ENCODE results near the gene FXYD5. TPM values are rescaled to one million over a fixed set of nuclear protein-coding genes. Genes with fewer than 3 reads are reported as not detected.

The FXYD5 gene
- total and polyA plus RNA-seq, 9 of the 15 experiments (the other 6 are each of a cell fraction or from before 2014, with no cell fraction given) = 104 to 537 (median 174) TPM

GRCh38 chr19:35204799-35205732 lies 50.5 kb downstream of the FXYD5 start (continued):
- TF ChIP-seq ASH1L (IDR thresholded peaks at IDR 0.05; ENCODE audit: borderline replicate concordance, low read depth, partially characterized antibody) = peak; percentile 14
- no peak for TF ChIP-seq XRCC5 (IDR thresholded peaks at IDR 0.05; ENCODE audit: low read depth, low read length)
- TF ChIP-seq RAD21 (CRISPR knock-in tag; conservative IDR thresholded peaks at IDR 0.05 in 1 of 2, IDR thresholded peaks at IDR 0.05 in 1 of 2) = peak in 1 of 2 experiments; percentile 24; a peak in 3 of 4 replicates
- peak in 1 of 2 experiments; percentile 76; a peak in 2 of 4 replicates for TF ChIP-seq HDAC1 (IDR thresholded peaks at IDR 0.05)
- TF ChIP-seq TEAD1 (CRISPR knock-in tag; IDR thresholded peaks at IDR 0.05) = peak; percentile 91 to 96
- TF ChIP-seq RFX5 (IDR thresholded peaks at IDR 0.05; ENCODE audit: low read depth, low read length) = no peak
- TF ChIP-seq EWSR1 (IDR thresholded peaks at IDR 0.05; ENCODE audit: borderline replicate concordance, low read depth, partially characterized antibody) = no peak
- no peak for TF ChIP-seq HMGN3 (IDR thresholded peaks at IDR 0.05; ENCODE audit: borderline replicate concordance, extremely low read depth, insufficient read length, low read depth, low read length)
- TF ChIP-seq E2F5 (CRISPR knock-in tag; IDR thresholded peaks at IDR 0.05) = no peak
- TF ChIP-seq PRPF4 (IDR thresholded peaks at IDR 0.05; ENCODE audit: insufficient read depth, low read depth, low read length, poor library complexity, severe bottlenecking) = no peak
- TF ChIP-seq THAP7 (CRISPR knock-in tag; IDR thresholded peaks at IDR 0.05) = peak; percentile 90; the same call in 1 of the 2 replicates
- TF ChIP-seq DPF2 (IDR thresholded peaks at IDR 0.05) = peak; percentile 91
- TF ChIP-seq ELK1 (CRISPR knock-in tag; IDR thresholded peaks at IDR 0.05) = no peak
- TF ChIP-seq SIN3A (IDR thresholded peaks at IDR 0.05; ENCODE audit: borderline replicate concordance in 2 of 2, control insufficient read depth in 1 of 2, low read depth in 2 of 2, low read length in 2 of 2) = no peak
- peak; percentile 57 for TF ChIP-seq POLR2B (IDR thresholded peaks at IDR 0.05; ENCODE audit: low read depth, partially characterized antibody)
- TF ChIP-seq ZNF143 (CRISPR knock-in tag; IDR thresholded peaks at IDR 0.05) = no peak
- TF ChIP-seq JUN (IDR thresholded peaks at IDR 0.05; ENCODE audit: borderline replicate concordance, low read depth, low read length) = no peak
- TF ChIP-seq JUN (CRISPR knock-in tag; IDR thresholded peaks at IDR 0.05; ENCODE audit: borderline replicate concordance) = no peak
- TF ChIP-seq TCFL5 (CRISPR knock-in tag; conservative IDR thresholded peaks at IDR 0.05) = peak; percentile 89
- TF ChIP-seq FOXA1 (IDR thresholded peaks at IDR 0.05; ENCODE audit: borderline replicate concordance) = no peak
- TF ChIP-seq RHOXF2B (CRISPR knock-in tag; conservative IDR thresholded peaks at IDR 0.05) = peak; percentile 92
- no peak for TF ChIP-seq THAP12 (CRISPR knock-in tag; IDR thresholded peaks at IDR 0.05)
